Retinal pigment epithelial cell (primary cell): ENCODE data around the gene GMPR2.

Experiments
- DNase-seq: peaks from one replicate; pipeline ENCODE4 v3.0.0-alpha.2; 2010; ENCODE audit warnings: low read depth
- H3K4me3 ChIP-seq: 2 replicates; pipeline ENCODE4 v1.5.1; 2011; ENCODE audit warnings: mild to moderate bottlenecking, low read length, control low read depth, moderate library complexity
- TF ChIP-seq, protein P1 (sequence below): conservative IDR thresholded peaks from 2 replicates; pipeline ENCODE4 v1.5.1; 2011; ENCODE audit warnings: low read depth, low read length, control low read depth, inconsistent platforms

Gene GMPR2

DNA sequence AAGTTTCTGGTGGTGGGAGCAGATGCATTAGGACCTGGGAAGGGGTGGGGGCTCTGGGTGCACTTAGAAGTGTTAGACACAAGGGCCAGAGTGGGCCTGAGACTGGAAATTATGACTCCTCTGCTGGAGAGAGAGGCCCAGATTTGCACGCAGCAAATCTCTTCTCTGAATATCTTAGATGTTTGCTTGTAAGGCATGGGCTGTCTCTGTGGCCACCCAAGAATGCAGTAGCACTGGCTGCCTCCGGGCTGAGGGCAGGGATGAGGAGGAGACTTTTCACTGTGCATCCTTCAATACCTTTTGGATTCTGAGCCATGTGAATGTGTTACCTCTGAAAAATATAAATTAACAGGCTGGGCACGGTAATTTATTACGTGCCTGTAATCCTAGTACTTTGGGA, 52.6 kb downstream of the GMPR2 start:
- DNase-seq: no peak
- TF ChIP-seq, protein P1, sequence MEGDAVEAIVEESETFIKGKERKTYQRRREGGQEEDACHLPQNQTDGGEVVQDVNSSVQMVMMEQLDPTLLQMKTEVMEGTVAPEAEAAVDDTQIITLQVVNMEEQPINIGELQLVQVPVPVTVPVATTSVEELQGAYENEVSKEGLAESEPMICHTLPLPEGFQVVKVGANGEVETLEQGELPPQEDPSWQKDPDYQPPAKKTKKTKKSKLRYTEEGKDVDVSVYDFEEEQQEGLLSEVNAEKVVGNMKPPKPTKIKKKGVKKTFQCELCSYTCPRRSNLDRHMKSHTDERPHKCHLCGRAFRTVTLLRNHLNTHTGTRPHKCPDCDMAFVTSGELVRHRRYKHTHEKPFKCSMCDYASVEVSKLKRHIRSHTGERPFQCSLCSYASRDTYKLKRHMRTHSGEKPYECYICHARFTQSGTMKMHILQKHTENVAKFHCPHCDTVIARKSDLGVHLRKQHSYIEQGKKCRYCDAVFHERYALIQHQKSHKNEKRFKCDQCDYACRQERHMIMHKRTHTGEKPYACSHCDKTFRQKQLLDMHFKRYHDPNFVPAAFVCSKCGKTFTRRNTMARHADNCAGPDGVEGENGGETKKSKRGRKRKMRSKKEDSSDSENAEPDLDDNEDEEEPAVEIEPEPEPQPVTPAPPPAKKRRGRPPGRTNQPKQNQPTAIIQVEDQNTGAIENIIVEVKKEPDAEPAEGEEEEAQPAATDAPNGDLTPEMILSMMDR: no peak
- no peak overlapping the region for H3K4me3 ChIP-seq

DNA sequence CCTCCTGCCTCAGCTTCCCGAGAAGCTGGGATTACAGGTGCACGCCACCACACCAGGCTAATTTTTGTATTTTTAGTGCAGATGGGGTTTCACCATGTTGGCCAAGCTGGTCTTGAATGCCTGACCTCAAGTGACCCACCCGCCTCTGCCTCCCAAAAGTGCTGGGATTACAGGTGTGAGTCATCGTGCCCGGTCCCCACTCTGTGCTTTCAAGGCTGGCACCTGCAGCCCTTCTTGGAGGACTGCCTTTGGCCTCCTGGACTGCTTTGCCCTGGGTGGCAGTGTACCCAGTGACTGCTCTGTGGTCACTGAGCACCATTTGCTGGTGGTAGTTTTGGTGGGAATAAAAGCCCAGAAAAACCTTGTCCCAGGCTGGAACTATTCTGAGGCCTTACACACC, 54.3 kb downstream of the GMPR2 start:
- no peak for DNase-seq
- no peak overlapping the region for H3K4me3 ChIP-seq
- TF ChIP-seq, protein P1: no peak
